IMR-90 (cell line): ENCODE data around the gene MALSU1. TPM values are rescaled to one million over a fixed set of nuclear protein-coding genes. Genes with fewer than 3 reads are reported as not detected.

ENCODE experiments used
- ATAC-seq: fragments of 200-7000 bp; cut with Tn5 transposase; 2 replicates; pipeline ENCODE4 v1.9.1; 2020; ENCODE audit warnings: low read depth, mild to moderate bottlenecking, moderate library complexity
- BruUV-seq: library from RNA; stranded (reverse); fragments of 400-500 nt; replicated peaks from 2 replicates; lab custom pipeline; 2021; lab: Mats Ljungman, UMichigan
- CTCF ChIA-PET: fragments of 300-600 bp; formaldehyde crosslinking; extraction: SDS; loops from one replicate; lab custom pipeline; 2021; ENCODE audit warnings: antibody characterized with exemption; lab: Yijun Ruan, JAX
- POLR2A ChIA-PET: fragments of 300-600 bp; sonication (Branson Sonifier 250); formaldehyde crosslinking; loops from one replicate; lab custom pipeline; 2022; ENCODE audit warnings: antibody characterized with exemption; ENCODE audit not compliant: unreplicated experiment; lab: Charles Lee
- DNase-seq: peaks from one replicate; pipeline ENCODE4 v3.0.0; 2013
- H2AFZ ChIP-seq: replicated peaks from 2 replicates; pipeline ENCODE3; 2013; ENCODE audit warnings: low read length, mild to moderate bottlenecking; ENCODE audit not compliant: poor library complexity
- H2AK5ac ChIP-seq: 2 replicates; pipeline ENCODE4 v1.6.1; 2013; ENCODE audit warnings: low read depth, low read length, inconsistent platforms
- H2AK9ac ChIP-seq: replicated peaks from 2 replicates; pipeline ENCODE3; 2013; ENCODE audit warnings: mild to moderate bottlenecking, low read depth, low read length, moderate library complexity; ENCODE audit not compliant: poor library complexity
- H2BK120ac ChIP-seq: 2 replicates; pipeline ENCODE4 v1.6.1; 2013; ENCODE audit warnings: low read depth, low read length, inconsistent platforms
- H2BK15ac ChIP-seq: 3 replicates; pipeline ENCODE4 v1.6.1; 2013; ENCODE audit warnings: low read depth, low read length, inconsistent platforms
- H2BK20ac ChIP-seq: 2 replicates; pipeline ENCODE4 v1.6.1; 2013; ENCODE audit warnings: low read depth, mild to moderate bottlenecking, inconsistent platforms, low read length, moderate library complexity
- H2BK5ac ChIP-seq: 2 replicates; pipeline ENCODE4 v1.6.1; 2013; ENCODE audit warnings: mild to moderate bottlenecking, low read depth, low read length, inconsistent platforms; ENCODE audit not compliant: poor library complexity, severe bottlenecking
- H3K14ac ChIP-seq: replicated peaks from 2 replicates; pipeline ENCODE4 v1.6.1; 2013; ENCODE audit warnings: low read depth, low read length, inconsistent platforms
- H3K18ac ChIP-seq: 2 replicates; pipeline ENCODE4 v1.6.1; 2013; ENCODE audit warnings: low read depth, low read length, control low read depth
- H3K23ac ChIP-seq: 2 replicates; pipeline ENCODE4 v1.6.1; 2013; ENCODE audit warnings: low read depth, low read length, inconsistent platforms
- H3K27ac ChIP-seq: 2 replicates; pipeline ENCODE4 v1.5.1; 2013; ENCODE audit warnings: mild to moderate bottlenecking, control low read depth, low read length; ENCODE audit not compliant: insufficient read depth
- H3K27me3 ChIP-seq: 2 replicates; pipeline ENCODE4 v1.6.1; 2013; ENCODE audit warnings: low read length; ENCODE audit not compliant: control insufficient read depth, insufficient read depth
- H3K36me3 ChIP-seq: 2 replicates; pipeline ENCODE4 v1.6.1; 2013; ENCODE audit warnings: low read length, mixed read lengths; ENCODE audit not compliant: control insufficient read depth, insufficient read depth
- H3K4ac ChIP-seq: 2 replicates; pipeline ENCODE4 v1.6.1; 2013; ENCODE audit warnings: low read depth, low read length, inconsistent platforms
- H3K4me1 ChIP-seq: 2 replicates; pipeline ENCODE4 v1.6.1; 2013; ENCODE audit warnings: low read length, mixed read lengths; ENCODE audit not compliant: control insufficient read depth, insufficient read depth
- H3K4me2 ChIP-seq: 2 replicates; pipeline ENCODE4 v1.6.1; 2013; ENCODE audit warnings: low read depth, mild to moderate bottlenecking, control low read depth, low read length, moderate library complexity
- H3K4me3 ChIP-seq: 2 replicates; pipeline ENCODE4 v1.5.1; 2013; ENCODE audit warnings: low read depth, mild to moderate bottlenecking, control low read depth, low read length, moderate library complexity; ENCODE audit not compliant: insufficient read depth
- H3K56ac ChIP-seq: 2 replicates; pipeline ENCODE4 v1.6.1; 2013; ENCODE audit warnings: low read length, inconsistent platforms; ENCODE audit not compliant: insufficient read depth; ENCODE audit errors: extremely low read depth
- H3K79me1 ChIP-seq, 2 experiments: 2 replicates each; pipeline ENCODE4 v1.6.1; 2013; ENCODE audit warnings: low read length in 2 of 2, inconsistent platforms in 1 of 2, low read depth in 1 of 2
- H3K9ac ChIP-seq: 2 replicates; pipeline ENCODE4 v1.6.1; 2013; ENCODE audit warnings: low read depth, low read length, control low read depth
- H3K9me1 ChIP-seq: 2 replicates; pipeline ENCODE4 v1.6.1; 2013; ENCODE audit warnings: low read length, inconsistent platforms; ENCODE audit not compliant: insufficient read depth
- H3K9me3 ChIP-seq: 2 replicates; pipeline ENCODE4 v1.6.1; 2013; ENCODE audit warnings: low read length; ENCODE audit not compliant: control insufficient read depth, insufficient read depth
- H4K20me1 ChIP-seq: 2 replicates; pipeline ENCODE4 v1.6.1; 2013; ENCODE audit warnings: low read length, inconsistent platforms; ENCODE audit not compliant: insufficient read depth
- H4K5ac ChIP-seq: 2 replicates; pipeline ENCODE4 v1.6.1; 2013; ENCODE audit warnings: mild to moderate bottlenecking, low read depth, low read length, control low read depth
- H4K8ac ChIP-seq, 2 experiments: 2 replicates each; pipeline ENCODE4 v1.6.1; 2013; ENCODE audit warnings: low read depth in 2 of 2, low read length in 2 of 2, control low read depth in 1 of 2, inconsistent platforms in 1 of 2
- H4K91ac ChIP-seq: 2 replicates; pipeline ENCODE4 v1.6.1; 2013; ENCODE audit warnings: low read depth, low read length, inconsistent platforms; ENCODE audit not compliant: insufficient read depth
- BHLHE40 ChIP-seq: fragments of 150-350 bp; IDR thresholded peaks from 2 replicates; pipeline ENCODE4 v1.6.1; 2016; ENCODE audit warnings: mild to moderate bottlenecking, low read depth, low read length
- CEBPB ChIP-seq: IDR thresholded peaks from 2 replicates; pipeline ENCODE4 v1.6.1; 2012; ENCODE audit warnings: low read depth, low read length, improper control_type of control experiment
- CHD1 ChIP-seq: IDR thresholded peaks from 2 replicates; pipeline ENCODE4 v1.6.1; 2012; ENCODE audit warnings: low read depth, low read length, improper control_type of control experiment
- ELK1 ChIP-seq: fragments of 150-350 bp; IDR thresholded peaks from 2 replicates; pipeline ENCODE4 v1.6.1; 2016; ENCODE audit warnings: low read depth, mild to moderate bottlenecking, low read length, moderate library complexity, borderline replicate concordance
- FOS ChIP-seq: fragments of 150-350 bp; IDR thresholded peaks from 2 replicates; pipeline ENCODE4 v1.6.1; 2016; ENCODE audit warnings: low read depth, low read length
- MAFK ChIP-seq: IDR thresholded peaks from 2 replicates; pipeline ENCODE4 v1.6.1; 2012; ENCODE audit warnings: low read depth, low read length, improper control_type of control experiment
- MAZ ChIP-seq: IDR thresholded peaks from 2 replicates; pipeline ENCODE4 v1.6.1; 2012; ENCODE audit warnings: low read depth, mild to moderate bottlenecking, low read length, improper control_type of control experiment, moderate library complexity, borderline replicate concordance
- MXI1 ChIP-seq: IDR thresholded peaks from 2 replicates; pipeline ENCODE4 v1.6.1; 2012; ENCODE audit warnings: low read depth, mild to moderate bottlenecking, low read length, moderate library complexity, borderline replicate concordance
- NFE2L2 ChIP-seq: fragments of 150-350 bp; IDR thresholded peaks from 2 replicates; pipeline ENCODE4 v1.6.1; 2016; ENCODE audit warnings: low read depth, mild to moderate bottlenecking, low read length
- POLR2A ChIP-seq: IDR thresholded peaks from 2 replicates; pipeline ENCODE4 v1.6.1; 2012; ENCODE audit warnings: mild to moderate bottlenecking, low read depth, low read length
- RAD21 ChIP-seq: IDR thresholded peaks from 2 replicates; pipeline ENCODE4 v1.6.1; 2012; ENCODE audit warnings: low read length, improper control_type of control experiment
- RCOR1 ChIP-seq: IDR thresholded peaks from 2 replicates; pipeline ENCODE4 v1.6.1; 2012; ENCODE audit warnings: mild to moderate bottlenecking, low read length, improper control_type of control experiment; ENCODE audit not compliant: insufficient replicate concordance
- RFX5 ChIP-seq: IDR thresholded peaks from 2 replicates; pipeline ENCODE4 v1.8.0; 2012; ENCODE audit warnings: low read depth, mild to moderate bottlenecking, low read length, moderate library complexity
- SMC3 ChIP-seq: fragments of 150-350 bp; IDR thresholded peaks from 2 replicates; pipeline ENCODE4 v1.6.1; 2016; ENCODE audit warnings: low read depth, mild to moderate bottlenecking, antibody characterized with exemption, low read length, moderate library complexity
- WGBS, 2 experiments: methylation state at CpG; one replicate each; pipeline versions ENCODE4 v1.1.5 to v1.1.7; 2013; ENCODE audit warnings: missing lambda C conversion rate in 2 of 2; ENCODE audit not compliant: insufficient read length in 1 of 2; ENCODE audit errors: extremely low coverage in 2 of 2; 5-methylcytosine and 5-hydroxymethylcytosine counted together
- dilution Hi-C: fragments of 300-500 bp; cut with HindIII; formaldehyde crosslinking; loops from one replicate; pipeline ENCODE4 v1.14.3; 2018; ENCODE audit warnings: low sequenced_read_pairs; ENCODE audit not compliant: unreplicated experiment
- in situ Hi-C: fragments of 300-500 bp; cut with MboI; formaldehyde crosslinking; loops from 3 replicates; pipeline ENCODE4 v1.14.3; 2019; ENCODE audit warnings: low sequenced_read_pairs, inconsistent platforms, mixed read lengths
- intact Hi-C: fragments of 100-400 bp; cut with micrococcal nuclease; formaldehyde crosslinking; loops from 2 replicates; pipeline ENCODE4 v1.10.0; 2022
- polyA plus RNA-seq, 3 experiments: library from polyadenylated mRNA; depleted of rRNA; stranded (reverse); fragments of >200 nt; gene quantifications; 2 replicates each; pipeline ENCODE4 v1.2.3, GENCODE V29; 2012; ENCODE audit warnings: low replicate concordance in 1 of 3
- total RNA-seq: library from RNA; depleted of rRNA; stranded (reverse); fragments of >200 nt; gene quantifications from 2 replicates; pipeline ENCODE4 v1.2.3, GENCODE V29; 2012
- TF ChIP-seq, protein P1 (sequence below): fragments of 150-350 bp; IDR thresholded peaks from 2 replicates; pipeline ENCODE4 v1.6.1; 2017; ENCODE audit warnings: mild to moderate bottlenecking, antibody characterized with exemption, low read length, low read depth
- TF ChIP-seq, protein P2 (sequence below): conservative IDR thresholded peaks from 2 replicates; pipeline ENCODE4 v1.5.1; 2012; ENCODE audit warnings: mild to moderate bottlenecking, low read depth, low read length, improper control_type of control experiment

MALSU1 gene
- total and polyA plus RNA-seq, 2 of the 4 experiments (the other 2 are of a cell fraction) = 30.5 to 36.0 TPM

GRCh38 chr7:23277359-23277989, 21.7 kb upstream of the MALSU1 start:
- Histone ChIP-seq H3K4ac (no peak overlapping the region), H4K8ac (no peak overlapping the region), H3K9ac (no peak overlapping the region), H3K56ac (no peak overlapping the region), H2AK5ac (no peak overlapping the region), H3K4me3 (no peak overlapping the region), H3K79me1 (no peaks in the 10 kb centered on the region), H3K4me1 (peaks cover 2% of the 10 kb centered on the region; the same call in 1 of the 2 replicates), H3K27me3 (0 out of 2 replicates have a peak, but pooled peaks cover 2% of the 10 kb centered on the region), H3K4me2 (no peak overlapping the region), H2BK15ac (no peak overlapping the region), H2AK9ac (no peak overlapping the region), H3K9me3 (no peaks in the 10 kb centered on the region), H3K18ac (no peak overlapping the region), H3K23ac (no peak overlapping the region), H3K9me1 (peaks cover 2% of the 10 kb centered on the region; the same call in 1 of the 2 replicates), H3K27ac (no peak overlapping the region), H2BK120ac (no peak overlapping the region), H4K20me1 (no peaks in the 10 kb centered on the region), H3K36me3 (no peaks in the 10 kb centered on the region), H2BK20ac (no peak overlapping the region), H3K14ac (no peak overlapping the region), H4K91ac (no peak overlapping the region), H2BK5ac (no peak overlapping the region), H4K5ac (no peak overlapping the region), H2AFZ (no peak overlapping the region)
- CTCF ChIA-PET = no interaction called here
- dilution Hi-C loops = no loop called here
- in situ Hi-C loops = loop anchor here (10.0 kb wide), 1 partner anchor 427 kb away; no protein-coding TSS in a partner anchor
- DNase-seq = peak; percentile 75
- ATAC-seq = peak; percentile 72
- TF ChIP-seq POLR2A (no peak), NFE2L2 (no peak), BHLHE40 (no peak), RFX5 (no peak), MAZ (no peak), RAD21 (peak; percentile 90), CEBPB (no peak), CHD1 (no peak), RCOR1 (no peak), FOS (no peak), MAFK (no peak), SMC3 (peak; percentile 66), ELK1 (no peak), MXI1 (no peak)
- TF ChIP-seq, protein P1, sequence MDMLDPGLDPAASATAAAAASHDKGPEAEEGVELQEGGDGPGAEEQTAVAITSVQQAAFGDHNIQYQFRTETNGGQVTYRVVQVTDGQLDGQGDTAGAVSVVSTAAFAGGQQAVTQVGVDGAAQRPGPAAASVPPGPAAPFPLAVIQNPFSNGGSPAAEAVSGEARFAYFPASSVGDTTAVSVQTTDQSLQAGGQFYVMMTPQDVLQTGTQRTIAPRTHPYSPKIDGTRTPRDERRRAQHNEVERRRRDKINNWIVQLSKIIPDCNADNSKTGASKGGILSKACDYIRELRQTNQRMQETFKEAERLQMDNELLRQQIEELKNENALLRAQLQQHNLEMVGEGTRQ = no peak
- TF ChIP-seq, protein P2, sequence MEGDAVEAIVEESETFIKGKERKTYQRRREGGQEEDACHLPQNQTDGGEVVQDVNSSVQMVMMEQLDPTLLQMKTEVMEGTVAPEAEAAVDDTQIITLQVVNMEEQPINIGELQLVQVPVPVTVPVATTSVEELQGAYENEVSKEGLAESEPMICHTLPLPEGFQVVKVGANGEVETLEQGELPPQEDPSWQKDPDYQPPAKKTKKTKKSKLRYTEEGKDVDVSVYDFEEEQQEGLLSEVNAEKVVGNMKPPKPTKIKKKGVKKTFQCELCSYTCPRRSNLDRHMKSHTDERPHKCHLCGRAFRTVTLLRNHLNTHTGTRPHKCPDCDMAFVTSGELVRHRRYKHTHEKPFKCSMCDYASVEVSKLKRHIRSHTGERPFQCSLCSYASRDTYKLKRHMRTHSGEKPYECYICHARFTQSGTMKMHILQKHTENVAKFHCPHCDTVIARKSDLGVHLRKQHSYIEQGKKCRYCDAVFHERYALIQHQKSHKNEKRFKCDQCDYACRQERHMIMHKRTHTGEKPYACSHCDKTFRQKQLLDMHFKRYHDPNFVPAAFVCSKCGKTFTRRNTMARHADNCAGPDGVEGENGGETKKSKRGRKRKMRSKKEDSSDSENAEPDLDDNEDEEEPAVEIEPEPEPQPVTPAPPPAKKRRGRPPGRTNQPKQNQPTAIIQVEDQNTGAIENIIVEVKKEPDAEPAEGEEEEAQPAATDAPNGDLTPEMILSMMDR = peak; percentile 87
- BruUV-seq = no TSS peak
- intact Hi-C loops = loop anchor here (5.0 kb wide), 1 partner anchor 195 kb away; the partner anchor contains the start of gene IGF2BP3
- no CpG with 5 or more reads among the region's 6 CpGs for WGBS, 2 experiments
- POLR2A ChIA-PET = no interaction called here
